ENCODE results near the gene SH2D6. TPM values are rescaled to one million over a fixed set of nuclear protein-coding genes. Genes with fewer than 3 reads are reported as not detected.

The SH2D6 gene
- total and polyA plus RNA-seq, 4 donors: 0.14 to 0.74 (median 0.53) TPM

GRCh38 chr2:85472261-85472660 is 53.7 kb downstream of the SH2D6 start:
- 86 to 88% methylated on average over 4 of the region's 4 CpGs for WGBS, 2 donors
- TF ChIP-seq CTCF (IDR thresholded peaks at IDR 0.05; ENCODE audit: control extremely low read depth, extremely low read depth): no peak
- no peak overlapping the region for H3K27ac ChIP-seq (ENCODE audit: low read depth in 1 of 2, low read length in 1 of 2)
- no peak for DNase-seq
- H3K9me3 ChIP-seq (ENCODE audit: control insufficient read depth in 4 of 4, insufficient read depth in 3 of 4, low read length in 3 of 4): no peaks in the 10 kb centered on the region
- H3K4me1 ChIP-seq (ENCODE audit: control insufficient read depth in 5 of 5, insufficient read depth in 5 of 5, low read length in 5 of 5): peaks cover 0 to 6% (median 2%) of the 10 kb centered on the region in 5 donors
- no peaks in the 10 kb centered on the region for H3K36me3 ChIP-seq (ENCODE audit: control insufficient read depth in 4 of 4, insufficient read depth in 4 of 4, low read length in 4 of 4)
- H3K27me3 ChIP-seq (ENCODE audit: control insufficient read depth in 3 of 3, insufficient read depth in 3 of 3, low read length in 2 of 3): no peaks in the 10 kb centered on the region
- ATAC-seq (ENCODE audit: insufficient read depth, low FRiP score): no peak
- H3K9ac ChIP-seq (ENCODE audit: insufficient read depth in 1 of 2, low read length in 2 of 2): no peak overlapping the region
- no peak overlapping the region for H3K4me3 ChIP-seq

- DNase-seq (no peak), ATAC-seq (ENCODE audit: insufficient read depth, low FRiP score) (no peak)
- TF ChIP-seq CTCF (IDR thresholded peaks at IDR 0.05; ENCODE audit: control extremely low read depth, extremely low read depth): no peak
- Histone ChIP-seq H3K27me3 (ENCODE audit: control insufficient read depth in 3 of 3, insufficient read depth in 3 of 3, low read length in 2 of 3) (no peaks in the 10 kb centered on the region), H3K9ac (ENCODE audit: insufficient read depth in 1 of 2, low read length in 2 of 2) (no peak overlapping the region), H3K36me3 (ENCODE audit: control insufficient read depth in 4 of 4, insufficient read depth in 4 of 4, low read length in 4 of 4) (no peaks in the 10 kb centered on the region), H3K27ac (ENCODE audit: low read depth in 1 of 2, low read length in 1 of 2) (no peak overlapping the region), H3K9me3 (ENCODE audit: control insufficient read depth in 4 of 4, insufficient read depth in 3 of 4, low read length in 3 of 4) (no peaks in the 10 kb centered on the region), H3K4me1 (ENCODE audit: control insufficient read depth in 5 of 5, insufficient read depth in 5 of 5, low read length in 5 of 5) (peaks cover 0 to 3% (median 0%) of the 10 kb centered on the region in 5 donors), H3K4me3 (no peak overlapping the region)
- WGBS, 2 donors: 60 to 73% methylated on average over 3 of the region's 3 CpGs
These were observed 57.4 kb downstream of the SH2D6 start for GRCh38 chr2:85475799-85476490.

GRCh38 chr2:85476624-85477023 is 58.1 kb downstream of the SH2D6 start:
- H3K27ac ChIP-seq (ENCODE audit: low read depth in 1 of 2, low read length in 1 of 2): no peak overlapping the region
- peaks cover 0 to 3% (median 0%) of the 10 kb centered on the region in 4 donors for H3K9me3 ChIP-seq (ENCODE audit: control insufficient read depth in 4 of 4, insufficient read depth in 3 of 4, low read length in 3 of 4)
- no peaks in the 10 kb centered on the region for H3K27me3 ChIP-seq (ENCODE audit: control insufficient read depth in 3 of 3, insufficient read depth in 3 of 3, low read length in 2 of 3)
- 64 to 94% methylated on average over 1 of the region's 1 CpG for WGBS, 2 donors
- TF ChIP-seq CTCF (IDR thresholded peaks at IDR 0.05; ENCODE audit: control extremely low read depth, extremely low read depth): no peak
- no peak for DNase-seq
- no peaks in the 10 kb centered on the region for H3K36me3 ChIP-seq (ENCODE audit: control insufficient read depth in 4 of 4, insufficient read depth in 4 of 4, low read length in 4 of 4)
- no peak overlapping the region for H3K4me3 ChIP-seq
- H3K9ac ChIP-seq (ENCODE audit: insufficient read depth in 1 of 2, low read length in 2 of 2): no peak overlapping the region
- ATAC-seq (ENCODE audit: insufficient read depth, low FRiP score): no peak
- H3K4me1 ChIP-seq (ENCODE audit: control insufficient read depth in 5 of 5, insufficient read depth in 5 of 5, low read length in 5 of 5): no peaks in the 10 kb centered on the region

GRCh38 chr2:85477884-85478283 is 59.4 kb downstream of the SH2D6 start:
- H3K4me3 ChIP-seq: no peak overlapping the region
- H3K27ac ChIP-seq (ENCODE audit: low read depth in 1 of 2, low read length in 1 of 2): no peak overlapping the region
- 91 to 94% methylated on average over 2 of the region's 2 CpGs for WGBS, 2 donors
- no peaks in the 10 kb centered on the region for H3K27me3 ChIP-seq (ENCODE audit: control insufficient read depth in 3 of 3, insufficient read depth in 3 of 3, low read length in 2 of 3)
- DNase-seq (no peak), ATAC-seq (ENCODE audit: insufficient read depth, low FRiP score) (no peak)
- no peaks in the 10 kb centered on the region for H3K36me3 ChIP-seq (ENCODE audit: control insufficient read depth in 4 of 4, insufficient read depth in 4 of 4, low read length in 4 of 4)
- peaks cover 0 to 3% (median 0%) of the 10 kb centered on the region in 4 donors for H3K9me3 ChIP-seq (ENCODE audit: control insufficient read depth in 4 of 4, insufficient read depth in 3 of 4, low read length in 3 of 4)
- H3K9ac ChIP-seq (ENCODE audit: insufficient read depth in 1 of 2, low read length in 2 of 2): no peak overlapping the region
- no peaks in the 10 kb centered on the region for H3K4me1 ChIP-seq (ENCODE audit: control insufficient read depth in 5 of 5, insufficient read depth in 5 of 5, low read length in 5 of 5)
- no peak for TF ChIP-seq CTCF (IDR thresholded peaks at IDR 0.05; ENCODE audit: control extremely low read depth, extremely low read depth)
